Suprapubic skin (tissue), 4 donors: Measurements from ENCODE around the gene ANKRD65.

Experiments
- EP300 ChIP-seq: sonication (generic); formaldehyde crosslinking; IDR thresholded peaks from one replicate; pipeline ENCODE4 v1.6.1; 2017; ENCODE audit warnings: antibody characterized with exemption
- POLR2A ChIP-seq, 2 donors: fragments of 450-650 bp; IDR thresholded peaks; one replicate each; pipeline ENCODE4 v1.6.1; 2017; ENCODE audit warnings: antibody characterized with exemption in 2 of 2, mild to moderate bottlenecking in 2 of 2, moderate library complexity in 2 of 2
- POLR2AphosphoS5 ChIP-seq, 3 donors: sonication (generic); formaldehyde crosslinking; IDR thresholded peaks; one replicate each; pipeline ENCODE4 v1.6.1; 2017; ENCODE audit warnings: antibody characterized with exemption in 3 of 3
- TF ChIP-seq, protein P1 (sequence below), 2 donors: fragments of 200-600 bp in 1 of 2; fragments of 450-650 bp in 1 of 2; sonication (generic) in 1 of 2; IDR thresholded peaks; one replicate each; pipeline ENCODE4 v1.5.1; 2016 to 2019; ENCODE audit warnings: antibody characterized with exemption in 2 of 2, mild to moderate bottlenecking in 1 of 2, moderate library complexity in 1 of 2

DNA sequence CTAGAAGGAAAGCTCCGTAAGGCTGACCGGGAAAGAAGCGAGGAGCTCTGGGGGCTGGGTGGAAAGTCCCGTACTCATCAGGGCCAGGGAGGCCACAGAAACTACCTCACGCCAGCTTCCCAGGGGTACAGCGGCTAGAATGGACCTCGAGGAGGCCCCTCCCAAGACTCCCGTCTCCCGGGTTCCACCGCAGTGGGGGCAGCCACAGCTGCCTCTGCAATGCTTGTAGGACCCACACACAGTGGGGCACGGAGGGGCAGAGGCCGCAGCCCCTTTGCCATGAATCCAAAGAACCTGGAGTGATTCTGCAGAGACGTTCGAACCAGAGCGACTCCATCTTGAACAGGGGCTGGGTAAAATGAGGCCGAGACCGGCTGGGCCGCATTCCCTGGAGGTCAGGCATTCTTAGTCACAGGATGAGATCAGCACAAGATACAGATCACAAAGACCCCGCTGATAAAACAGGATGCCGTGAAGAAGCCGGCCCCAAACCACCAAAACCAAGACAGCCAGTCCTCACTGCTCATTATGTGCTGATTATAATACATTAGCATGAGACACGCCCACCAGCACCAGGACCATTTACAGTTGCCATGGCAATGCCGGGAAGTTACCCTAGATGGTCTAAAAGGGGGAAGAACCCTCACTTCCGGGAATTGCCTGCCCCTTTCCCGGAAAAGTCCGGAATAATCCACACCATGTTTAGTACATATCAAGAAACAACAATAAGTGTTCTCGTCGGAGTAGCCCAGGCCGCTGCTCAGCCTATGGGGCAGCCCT, 1.6 kb upstream of the ANKRD65 start:
- TF ChIP-seq, protein P1, sequence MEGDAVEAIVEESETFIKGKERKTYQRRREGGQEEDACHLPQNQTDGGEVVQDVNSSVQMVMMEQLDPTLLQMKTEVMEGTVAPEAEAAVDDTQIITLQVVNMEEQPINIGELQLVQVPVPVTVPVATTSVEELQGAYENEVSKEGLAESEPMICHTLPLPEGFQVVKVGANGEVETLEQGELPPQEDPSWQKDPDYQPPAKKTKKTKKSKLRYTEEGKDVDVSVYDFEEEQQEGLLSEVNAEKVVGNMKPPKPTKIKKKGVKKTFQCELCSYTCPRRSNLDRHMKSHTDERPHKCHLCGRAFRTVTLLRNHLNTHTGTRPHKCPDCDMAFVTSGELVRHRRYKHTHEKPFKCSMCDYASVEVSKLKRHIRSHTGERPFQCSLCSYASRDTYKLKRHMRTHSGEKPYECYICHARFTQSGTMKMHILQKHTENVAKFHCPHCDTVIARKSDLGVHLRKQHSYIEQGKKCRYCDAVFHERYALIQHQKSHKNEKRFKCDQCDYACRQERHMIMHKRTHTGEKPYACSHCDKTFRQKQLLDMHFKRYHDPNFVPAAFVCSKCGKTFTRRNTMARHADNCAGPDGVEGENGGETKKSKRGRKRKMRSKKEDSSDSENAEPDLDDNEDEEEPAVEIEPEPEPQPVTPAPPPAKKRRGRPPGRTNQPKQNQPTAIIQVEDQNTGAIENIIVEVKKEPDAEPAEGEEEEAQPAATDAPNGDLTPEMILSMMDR (IDR thresholded peaks at IDR 0.05): no peak
- TF ChIP-seq POLR2AphosphoS5 (IDR thresholded peaks at IDR 0.05) (no peak), POLR2A (IDR thresholded peaks at IDR 0.05) (no peak), EP300 (no peak)
